ENCODE measurements around the gene CDKAL1. TPM values are rescaled to one million over a fixed set of nuclear protein-coding genes. Genes with fewer than 3 reads are reported as not detected.
A peak's percentile ranks its signal among the peaks of the same experiment; 100 is the strongest.

CDKAL1 gene
- total and polyA plus RNA-seq, 9 of the 15 experiments (the other 6 are each of a cell fraction or from before 2014, with no cell fraction given) = 11.2 to 36.3 (median 20.1) TPM

- no peak for DNase-seq (ENCODE audit: extremely low read depth in 1 of 4, low spot score in 3 of 4)
- no peaks in the 10 kb centered on the region for H3K27me3 ChIP-seq (ENCODE audit: control insufficient read depth in 2 of 2, insufficient read depth in 2 of 2, low read length in 2 of 2)
- WGBS (ENCODE audit: insufficient coverage, low coverage, missing lambda C conversion rate) = 61% methylated on average over 3 of the region's 3 CpGs
- no peak for ATAC-seq
- no peaks in the 10 kb centered on the region for H3K9me1 ChIP-seq (ENCODE audit: control insufficient read depth, insufficient read depth, low read length)
- no peaks in the 10 kb centered on the region for H4K20me1 ChIP-seq (replicated peaks; ENCODE audit: control insufficient read depth, insufficient read depth, low read length)
- ChIA-PET POLR2A (interaction anchor here (0.6 to 1.6 kb wide), 3 partner anchors 10 to 944 kb away, joined by 3 to 6 read pairs (median 3); no protein-coding TSS in a partner anchor), CTCF (ENCODE audit: low intra/inter-chr PET ratio) (no interaction called here)
- H3K79me2 ChIP-seq (ENCODE audit: control insufficient read depth, insufficient read depth, low read length) = no peaks in the 10 kb centered on the region
- intact Hi-C loops (cut with micrococcal nuclease) (no loop called here), in situ Hi-C loops (cut with MboI) (no loop called here)
- H3K9me3 ChIP-seq (replicated peaks; ENCODE audit: control insufficient read depth, insufficient read depth, low read depth, low read length) = no peaks in the 10 kb centered on the region
- no TSS peak for BruUV-seq (replicated peaks)
- H3K4me1 ChIP-seq (replicated peaks in 1 of 2; ENCODE audit: control insufficient read depth in 2 of 2, insufficient read depth in 2 of 2, low read length in 2 of 2) = no peaks in the 10 kb centered on the region
- no peak overlapping the region for H2AFZ ChIP-seq (ENCODE audit: low read depth, low read length)
- no peak for FAIRE-seq
- no peak overlapping the region for H3K4me3 ChIP-seq
- TF ChIP-seq JUN (IDR thresholded peaks at IDR 0.05; ENCODE audit: borderline replicate concordance, low read depth, low read length) (no peak), JUN (CRISPR knock-in tag; IDR thresholded peaks at IDR 0.05; ENCODE audit: borderline replicate concordance) (no peak), ZNF316 (IDR thresholded peaks at IDR 0.05) (peak; percentile 20; the same call in 1 of the 2 replicates)
- no peaks in the 10 kb centered on the region for H3K36me3 ChIP-seq (ENCODE audit: control insufficient read depth, insufficient read depth, low read length)
- no peak overlapping the region for H3K4me2 ChIP-seq (ENCODE audit: insufficient read depth, low read length)
- no peak overlapping the region for H3K27ac ChIP-seq (ENCODE audit: extremely low read depth, low read depth, low read length)
- H3K9ac ChIP-seq (ENCODE audit: insufficient read depth in 1 of 2, low read depth in 2 of 2, low read length in 2 of 2) = no peak overlapping the region
Measured at GRCh38 chr6:21202521-21202920, 668.3 kb downstream of the CDKAL1 start.

DNA sequence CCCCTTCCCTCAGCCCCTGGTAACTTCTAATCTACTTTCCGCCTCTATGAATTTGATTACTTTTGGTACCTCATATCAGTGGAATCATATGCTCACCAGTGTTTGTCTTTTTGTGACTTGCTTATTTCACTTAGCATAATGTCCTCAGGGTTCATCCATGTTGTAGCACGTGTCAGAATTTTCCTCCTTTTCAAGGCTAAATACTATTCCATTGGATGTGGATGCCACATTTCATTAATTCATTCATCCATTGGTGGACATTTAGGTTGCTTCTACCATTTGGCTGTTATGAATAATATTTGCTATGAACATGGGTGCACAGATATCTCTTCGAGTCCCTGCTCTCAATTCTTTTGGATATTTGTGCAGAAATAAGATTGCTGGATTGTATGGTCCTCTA, 670.7 kb downstream of the CDKAL1 start:
- intact Hi-C loops (cut with micrococcal nuclease) (no loop called here), in situ Hi-C loops (cut with MboI) (no loop called here)
- DNase-seq (ENCODE audit: extremely low read depth in 1 of 4, low spot score in 3 of 4) (no peak), FAIRE-seq (no peak), ATAC-seq (no peak)
- Histone ChIP-seq H3K27ac (ENCODE audit: extremely low read depth, low read depth, low read length) (no peak overlapping the region), H3K4me3 (no peak overlapping the region), H3K4me1 (replicated peaks in 1 of 2; ENCODE audit: control insufficient read depth in 2 of 2, insufficient read depth in 2 of 2, low read length in 2 of 2) (no peaks in the 10 kb centered on the region), H3K27me3 (ENCODE audit: control insufficient read depth in 2 of 2, insufficient read depth in 2 of 2, low read length in 2 of 2) (no peaks in the 10 kb centered on the region), H2AFZ (ENCODE audit: low read depth, low read length) (no peak overlapping the region), H3K36me3 (ENCODE audit: control insufficient read depth, insufficient read depth, low read length) (no peaks in the 10 kb centered on the region), H3K4me2 (ENCODE audit: insufficient read depth, low read length) (no peak overlapping the region), H3K79me2 (ENCODE audit: control insufficient read depth, insufficient read depth, low read length) (no peaks in the 10 kb centered on the region), H3K9me3 (replicated peaks; ENCODE audit: control insufficient read depth, insufficient read depth, low read depth, low read length) (no peaks in the 10 kb centered on the region), H3K9ac (ENCODE audit: insufficient read depth in 1 of 2, low read depth in 2 of 2, low read length in 2 of 2) (no peak overlapping the region), H4K20me1 (replicated peaks; ENCODE audit: control insufficient read depth, insufficient read depth, low read length) (no peaks in the 10 kb centered on the region), H3K9me1 (ENCODE audit: control insufficient read depth, insufficient read depth, low read length) (no peaks in the 10 kb centered on the region)
- ChIA-PET CTCF (ENCODE audit: low intra/inter-chr PET ratio) (no interaction called here), POLR2A (no interaction called here)
- TF ChIP-seq RBM25 (IDR thresholded peaks at IDR 0.05; ENCODE audit: low read depth, low read length, severe bottlenecking) (peak; percentile 61), ZNF146 (CRISPR knock-in tag; IDR thresholded peaks at IDR 0.05; ENCODE audit: unreplicated experiment) (peak; percentile 81), MCM5 (IDR thresholded peaks at IDR 0.05; ENCODE audit: low read depth) (no peak), ZNF24 (IDR thresholded peaks at IDR 0.05) (0 out of 2 replicates have a peak, but pooled peaks have one; percentile 28)
- TF ChIP-seq, protein P1, sequence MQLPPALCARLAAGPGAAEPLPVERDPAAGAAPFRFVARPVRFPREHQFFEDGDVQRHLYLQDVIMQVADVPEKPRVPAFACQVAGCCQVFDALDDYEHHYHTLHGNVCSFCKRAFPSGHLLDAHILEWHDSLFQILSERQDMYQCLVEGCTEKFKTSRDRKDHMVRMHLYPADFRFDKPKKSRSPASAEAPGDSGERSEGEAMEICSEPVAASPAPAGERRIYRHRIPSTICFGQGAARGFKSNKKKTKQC (CRISPR knock-in tag; IDR thresholded peaks at IDR 0.05) = no peak
- 73% methylated on average over 3 of the region's 3 CpGs for WGBS (ENCODE audit: insufficient coverage, low coverage, missing lambda C conversion rate)
- no TSS peak for BruUV-seq (replicated peaks)

Measured in K562 (cell line).